Ovary (tissue), 3 donors: ENCODE measurements around the gene FAM149A.

Experiments used
- EP300 ChIP-seq: sonication (generic); formaldehyde crosslinking; IDR thresholded peaks from one replicate; pipeline ENCODE4 v1.6.1; 2017; ENCODE audit warnings: antibody characterized with exemption
- TF ChIP-seq, protein P1 (sequence below), 3 donors: fragments of 450-650 bp in 2 of 3; fragments of 200-600 bp in 1 of 3; IDR thresholded peaks; one replicate each; pipeline versions ENCODE4 v1.5.1 to v1.8.0; 2016 to 2022; ENCODE audit warnings: antibody characterized with exemption in 3 of 3, mild to moderate bottlenecking in 1 of 3
- donor health status: DM: no; HTN: no; CAD: no.

DNA sequence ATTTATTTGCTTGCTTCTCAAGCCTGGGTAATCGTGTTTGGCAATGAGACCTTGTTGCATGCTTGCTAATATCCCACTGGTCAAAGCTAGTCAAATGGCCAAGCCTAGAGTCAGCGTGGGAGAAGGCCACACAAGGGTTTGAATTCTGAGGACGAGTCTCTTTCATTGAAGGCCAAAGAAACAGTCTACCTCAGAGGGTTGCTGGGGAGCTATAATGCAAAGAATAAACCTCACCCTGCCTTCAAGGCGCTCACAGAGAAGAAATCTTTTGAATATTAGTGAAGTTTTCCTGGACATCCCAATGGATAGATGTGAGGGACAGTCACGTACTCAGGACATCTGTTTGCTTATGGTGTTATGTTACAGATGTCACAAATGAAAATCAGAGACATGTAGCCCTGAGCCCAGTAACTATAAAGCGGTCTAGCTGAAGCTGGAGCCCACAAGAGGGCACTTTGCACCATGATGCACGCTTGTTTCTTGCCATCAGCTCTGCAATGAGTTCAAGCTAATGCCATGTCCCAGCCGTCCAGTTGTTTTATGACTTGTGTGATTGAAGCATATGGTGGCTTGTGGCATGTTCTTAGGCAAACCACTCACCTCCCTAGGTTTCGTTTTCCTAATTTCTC is 36.6 kb upstream of the FAM149A start:
- TF ChIP-seq, protein P1, sequence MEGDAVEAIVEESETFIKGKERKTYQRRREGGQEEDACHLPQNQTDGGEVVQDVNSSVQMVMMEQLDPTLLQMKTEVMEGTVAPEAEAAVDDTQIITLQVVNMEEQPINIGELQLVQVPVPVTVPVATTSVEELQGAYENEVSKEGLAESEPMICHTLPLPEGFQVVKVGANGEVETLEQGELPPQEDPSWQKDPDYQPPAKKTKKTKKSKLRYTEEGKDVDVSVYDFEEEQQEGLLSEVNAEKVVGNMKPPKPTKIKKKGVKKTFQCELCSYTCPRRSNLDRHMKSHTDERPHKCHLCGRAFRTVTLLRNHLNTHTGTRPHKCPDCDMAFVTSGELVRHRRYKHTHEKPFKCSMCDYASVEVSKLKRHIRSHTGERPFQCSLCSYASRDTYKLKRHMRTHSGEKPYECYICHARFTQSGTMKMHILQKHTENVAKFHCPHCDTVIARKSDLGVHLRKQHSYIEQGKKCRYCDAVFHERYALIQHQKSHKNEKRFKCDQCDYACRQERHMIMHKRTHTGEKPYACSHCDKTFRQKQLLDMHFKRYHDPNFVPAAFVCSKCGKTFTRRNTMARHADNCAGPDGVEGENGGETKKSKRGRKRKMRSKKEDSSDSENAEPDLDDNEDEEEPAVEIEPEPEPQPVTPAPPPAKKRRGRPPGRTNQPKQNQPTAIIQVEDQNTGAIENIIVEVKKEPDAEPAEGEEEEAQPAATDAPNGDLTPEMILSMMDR (IDR thresholded peaks at IDR 0.05): peak in 2 of 3 donors; percentile 13 to 30
- TF ChIP-seq EP300: no peak
